Gastrocnemius medialis (tissue), 4 donors: ENCODE results near the gene IL22.

ENCODE experiments used
- CTCF ChIP-seq, 5 experiments: fragments of 450-650 bp in 3 of 5; fragments of 200-600 bp in 2 of 5; sonication (generic) in 2 of 5; IDR thresholded peaks in 4 of 5; conservative IDR thresholded peaks in 1 of 5; 1 replicate in 4 of 5; 2 replicates in 1 of 5; pipeline ENCODE4 v1.5.1; 2016 to 2019; ENCODE audit warnings: antibody characterized with exemption in 5 of 5, mild to moderate bottlenecking in 3 of 5, moderate library complexity in 3 of 5
- POLR2A ChIP-seq, 2 donors: fragments of 450-650 bp; IDR thresholded peaks; one replicate each; pipeline ENCODE4 v1.6.1; 2017; ENCODE audit warnings: antibody characterized with exemption in 2 of 2, mild to moderate bottlenecking in 2 of 2, moderate library complexity in 2 of 2

DNA sequence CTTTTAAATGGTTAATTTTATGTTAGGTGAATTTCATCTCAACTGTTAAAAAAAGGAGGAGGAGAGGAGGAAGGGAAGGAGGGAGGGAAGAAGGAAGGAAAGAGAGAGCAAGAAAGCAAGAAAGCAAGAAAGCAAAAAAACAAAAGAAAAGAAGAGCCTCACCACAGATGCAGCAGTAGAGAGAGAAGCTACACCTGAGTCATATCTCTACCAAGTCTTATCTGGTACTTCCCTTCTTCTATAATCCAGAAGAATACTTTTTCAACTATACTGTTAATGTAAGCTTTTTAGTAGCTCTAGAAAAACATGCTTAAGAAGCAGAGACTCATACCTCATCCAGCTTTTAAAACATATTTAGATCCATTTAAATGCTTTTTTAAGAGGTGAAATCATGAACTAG lies 22.2 kb downstream of the IL22 start:
- no peak for TF ChIP-seq POLR2A (IDR thresholded peaks at IDR 0.05)
- no peak for TF ChIP-seq CTCF (IDR thresholded peaks at IDR 0.05 in 4 of 5, conservative IDR thresholded peaks at IDR 0.05 in 1 of 5)
